WTC11 (cell line): ENCODE results near the gene LRMDA. TPM values are rescaled to one million over a fixed set of nuclear protein-coding genes. Genes with fewer than 3 reads are reported as not detected.

Experiments used
- ATAC-seq: fragments of 200-7000 bp; cut with Tn5 transposase; 2 replicates; pipeline ENCODE4 v1.10.0; 2021; ENCODE audit warnings: mild to moderate bottlenecking, moderate library complexity
- CTCF ChIA-PET: fragments of 300-600 bp; sonication (Branson Sonifier 250); formaldehyde crosslinking; loops from one replicate; lab custom pipeline; 2021; ENCODE audit warnings: antibody characterized with exemption; lab: Charles Lee
- POLR2A ChIA-PET: fragments of 350-600 bp; sonication (Branson Sonifier 250); formaldehyde crosslinking; loops from one replicate; lab custom pipeline; 2021; ENCODE audit warnings: antibody characterized with exemption; lab: Charles Lee
- DNase-seq: peaks from one replicate; pipeline ENCODE4 v3.0.0; 2021; ENCODE audit warnings: low spot score
- H3K27ac Mint-ChIP-seq: 2 replicates; pipeline ENCODE4 v1.8.0; 2021; ENCODE audit warnings: mixed read lengths
- H3K27me3 Mint-ChIP-seq: 2 replicates; pipeline ENCODE4 v1.8.0; 2021; ENCODE audit warnings: low read depth, mild to moderate bottlenecking, moderate library complexity, mixed read lengths
- H3K36me3 Mint-ChIP-seq: 2 replicates; pipeline ENCODE4 v1.8.0; 2021; ENCODE audit warnings: mixed read lengths
- H3K4me1 Mint-ChIP-seq: 2 replicates; pipeline ENCODE4 v1.8.0; 2022; ENCODE audit warnings: mixed read lengths
- H3K4me3 Mint-ChIP-seq: 2 replicates; pipeline ENCODE4 v1.8.0; 2021; ENCODE audit warnings: mild to moderate bottlenecking, moderate library complexity, mixed read lengths
- H3K9me3 Mint-ChIP-seq: 2 replicates; pipeline ENCODE4 v1.8.0; 2021; ENCODE audit warnings: mixed read lengths
- HMGA2 ChIP-seq: fragments of 250-450 bp; sonication (Bioruptor Pico); IDR thresholded peaks from 2 replicates; pipeline ENCODE4 v1.4.0; 2021; ENCODE audit warnings: mild to moderate bottlenecking, moderate library complexity
- JUN ChIP-seq: sonication (generic); formaldehyde crosslinking; IDR thresholded peaks from 2 replicates; pipeline ENCODE4 v1.8.0; 2023; ENCODE audit warnings: mild to moderate bottlenecking, missing genetic modification reagents
- MXD4 ChIP-seq: fragments of 250-450 bp; sonication (Bioruptor Pico); IDR thresholded peaks from 2 replicates; pipeline ENCODE4 v1.8.0; 2021; ENCODE audit warnings: mild to moderate bottlenecking, moderate library complexity, borderline replicate concordance
- NFYB ChIP-seq: sonication (generic); formaldehyde crosslinking; conservative IDR thresholded peaks from 2 replicates; pipeline ENCODE4 v1.8.0; 2022; ENCODE audit warnings: low read depth, missing genetic modification reagents
- NR2C2 ChIP-seq: sonication (generic); formaldehyde crosslinking; IDR thresholded peaks from 2 replicates; pipeline ENCODE4 v1.8.0; 2022; ENCODE audit warnings: mild to moderate bottlenecking, missing genetic modification reagents
- SP1 ChIP-seq: sonication (generic); formaldehyde crosslinking; conservative IDR thresholded peaks from 2 replicates; pipeline ENCODE4 v1.8.1; 2022; ENCODE audit warnings: missing genetic modification reagents
- TEAD1 ChIP-seq: sonication (generic); formaldehyde crosslinking; IDR thresholded peaks from 2 replicates; pipeline ENCODE4 v1.8.0; 2022; ENCODE audit warnings: mild to moderate bottlenecking, missing genetic modification reagents
- ZBTB21 ChIP-seq: sonication (generic); formaldehyde crosslinking; IDR thresholded peaks from 2 replicates; pipeline ENCODE4 v1.8.1; 2023; ENCODE audit warnings: mild to moderate bottlenecking, missing genetic modification reagents, borderline replicate concordance
- total RNA-seq: library from RNA; stranded (reverse); gene quantifications from 3 replicates; pipeline ENCODE4 v1.2.3, GENCODE V29; 2021
- TF ChIP-seq, protein P1 (sequence below): sonication (generic); formaldehyde crosslinking; IDR thresholded peaks from 2 replicates; pipeline ENCODE4 v1.8.0; 2022; ENCODE audit warnings: missing genetic modification reagents
- TF ChIP-seq, protein P2 (sequence below): sonication (generic); formaldehyde crosslinking; IDR thresholded peaks from 2 replicates; pipeline ENCODE4 v1.8.0; 2022; ENCODE audit warnings: mild to moderate bottlenecking, missing genetic modification reagents
- TF ChIP-seq, protein P3 (sequence below): sonication (generic); formaldehyde crosslinking; IDR thresholded peaks from 2 replicates; pipeline ENCODE4 v1.8.0; 2022; ENCODE audit warnings: mild to moderate bottlenecking, missing genetic modification reagents
- TF ChIP-seq, protein P4 (sequence below): fragments of 250-450 bp; sonication (Bioruptor Pico); IDR thresholded peaks from 2 replicates; pipeline ENCODE4 v1.9.0; 2021; ENCODE audit warnings: mild to moderate bottlenecking, borderline replicate concordance
- TF ChIP-seq, protein P5 (sequence below): sonication (generic); formaldehyde crosslinking; IDR thresholded peaks from 2 replicates; pipeline ENCODE4 v1.8.1; 2023; ENCODE audit warnings: mild to moderate bottlenecking, missing genetic modification reagents, moderate library complexity

Gene LRMDA
- total RNA-seq, 1 experiment from 2014 or later, result 0.92 TPM

DNA sequence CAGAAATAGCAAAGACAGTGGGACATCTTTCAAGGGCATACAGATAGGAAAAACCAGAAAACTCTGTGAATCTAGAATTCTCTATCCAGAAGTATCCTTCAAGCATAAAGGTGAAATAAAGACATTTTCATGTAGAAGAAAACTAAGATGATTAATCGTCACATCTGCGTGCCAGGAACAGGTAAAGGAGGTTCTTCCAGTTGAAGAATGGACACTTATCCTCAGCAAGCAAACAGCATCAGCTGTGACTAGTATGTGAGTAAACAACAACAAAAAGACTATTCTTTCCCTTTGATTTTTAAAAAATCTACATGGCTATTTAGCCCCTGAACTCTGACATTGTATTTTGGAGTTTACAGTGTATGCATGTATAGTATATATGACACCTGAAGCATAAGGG is 124.9 kb downstream of the LRMDA start:
- CTCF ChIA-PET, result no interaction called here
- H3K27me3 Mint-ChIP-seq, result no peaks in the 10 kb centered on the region; the same call in 1 of the 2 replicates
- H3K36me3 Mint-ChIP-seq, result peaks cover 8% of the 10 kb centered on the region
- no peak for ATAC-seq
- H3K4me1 Mint-ChIP-seq, result no peaks in the 10 kb centered on the region
- no peak for DNase-seq
- no peak for TF ChIP-seq TEAD1
- TF ChIP-seq, all 79 proteins: peak for 0
- no peak overlapping the region for H3K4me3 Mint-ChIP-seq
- POLR2A ChIA-PET, result no interaction called here
- peaks cover 25% of the 10 kb centered on the region for H3K9me3 Mint-ChIP-seq
- H3K27ac Mint-ChIP-seq, result no peak overlapping the region

DNA sequence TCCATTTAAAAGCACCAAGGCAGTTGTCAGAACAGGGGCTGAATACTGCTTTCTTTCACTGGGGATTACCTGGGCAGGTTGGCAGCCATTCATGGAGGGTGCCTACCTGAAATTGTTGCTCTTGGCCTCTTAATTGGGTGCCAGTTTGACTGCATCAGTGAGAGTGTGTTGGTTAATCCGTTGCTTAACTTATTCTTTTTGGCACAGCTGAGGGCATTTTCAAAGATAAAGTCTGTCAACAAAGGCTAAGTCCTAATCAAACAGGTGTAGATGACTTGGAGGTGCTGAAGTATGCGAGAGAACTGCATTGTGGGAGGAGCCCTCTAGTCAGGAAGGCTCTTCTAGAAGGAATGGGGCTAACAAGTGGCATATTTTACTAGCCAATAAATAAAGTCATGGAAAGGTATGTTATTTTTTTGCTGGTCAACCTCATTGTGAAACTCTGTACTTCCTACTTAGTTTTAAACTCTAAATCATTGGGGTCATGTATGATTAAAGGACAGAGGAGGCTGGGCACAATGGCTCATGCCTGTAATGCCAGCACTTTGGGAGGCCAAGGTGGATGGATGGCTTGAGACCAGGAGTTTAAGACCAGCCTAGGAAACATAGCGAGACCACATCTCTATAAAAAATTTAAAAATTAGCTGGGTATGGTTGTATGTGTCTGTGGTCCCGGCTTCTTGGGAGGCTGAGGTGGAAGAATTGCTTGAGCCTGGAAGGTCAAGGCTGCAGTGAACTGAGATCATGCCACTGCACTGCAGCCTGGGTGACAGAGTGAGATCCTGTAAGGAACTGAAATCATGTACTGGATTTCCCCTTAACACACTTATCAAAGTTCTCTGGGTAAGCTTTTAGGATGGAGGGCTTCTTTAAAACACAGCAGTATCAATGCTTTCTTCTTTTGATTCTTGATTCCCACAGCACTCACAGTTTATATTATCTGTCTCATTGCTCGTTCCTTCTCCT is 134.1 kb downstream of the LRMDA start:
- H3K27me3 Mint-ChIP-seq, result peaks cover 24% of the 10 kb centered on the region
- no peak overlapping the region for H3K4me3 Mint-ChIP-seq
- DNase-seq (no peak), ATAC-seq (no peak)
- H3K4me1 Mint-ChIP-seq, result no peaks in the 10 kb centered on the region
- ChIA-PET CTCF (interaction anchor here (1.1 kb wide), 1 partner anchor 28 kb away, joined by 3 read pairs; no protein-coding TSS in a partner anchor), POLR2A (no interaction called here)
- H3K9me3 Mint-ChIP-seq, result peaks cover 61% of the 10 kb centered on the region
- H3K27ac Mint-ChIP-seq, result no peak overlapping the region
- TF ChIP-seq, protein P1, sequence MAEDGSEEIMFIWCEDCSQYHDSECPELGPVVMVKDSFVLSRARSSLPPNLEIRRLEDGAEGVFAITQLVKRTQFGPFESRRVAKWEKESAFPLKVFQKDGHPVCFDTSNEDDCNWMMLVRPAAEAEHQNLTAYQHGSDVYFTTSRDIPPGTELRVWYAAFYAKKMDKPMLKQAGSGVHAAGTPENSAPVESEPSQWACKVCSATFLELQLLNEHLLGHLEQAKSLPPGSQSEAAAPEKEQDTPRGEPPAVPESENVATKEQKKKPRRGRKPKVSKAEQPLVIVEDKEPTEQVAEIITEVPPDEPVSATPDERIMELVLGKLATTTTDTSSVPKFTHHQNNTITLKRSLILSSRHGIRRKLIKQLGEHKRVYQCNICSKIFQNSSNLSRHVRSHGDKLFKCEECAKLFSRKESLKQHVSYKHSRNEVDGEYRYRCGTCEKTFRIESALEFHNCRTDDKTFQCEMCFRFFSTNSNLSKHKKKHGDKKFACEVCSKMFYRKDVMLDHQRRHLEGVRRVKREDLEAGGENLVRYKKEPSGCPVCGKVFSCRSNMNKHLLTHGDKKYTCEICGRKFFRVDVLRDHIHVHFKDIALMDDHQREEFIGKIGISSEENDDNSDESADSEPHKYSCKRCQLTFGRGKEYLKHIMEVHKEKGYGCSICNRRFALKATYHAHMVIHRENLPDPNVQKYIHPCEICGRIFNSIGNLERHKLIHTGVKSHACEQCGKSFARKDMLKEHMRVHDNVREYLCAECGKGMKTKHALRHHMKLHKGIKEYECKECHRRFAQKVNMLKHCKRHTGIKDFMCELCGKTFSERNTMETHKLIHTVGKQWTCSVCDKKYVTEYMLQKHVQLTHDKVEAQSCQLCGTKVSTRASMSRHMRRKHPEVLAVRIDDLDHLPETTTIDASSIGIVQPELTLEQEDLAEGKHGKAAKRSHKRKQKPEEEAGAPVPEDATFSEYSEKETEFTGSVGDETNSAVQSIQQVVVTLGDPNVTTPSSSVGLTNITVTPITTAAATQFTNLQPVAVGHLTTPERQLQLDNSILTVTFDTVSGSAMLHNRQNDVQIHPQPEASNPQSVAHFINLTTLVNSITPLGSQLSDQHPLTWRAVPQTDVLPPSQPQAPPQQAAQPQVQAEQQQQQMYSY (CRISPR knock-in tag), result no peak
- TF ChIP-seq, protein P2, sequence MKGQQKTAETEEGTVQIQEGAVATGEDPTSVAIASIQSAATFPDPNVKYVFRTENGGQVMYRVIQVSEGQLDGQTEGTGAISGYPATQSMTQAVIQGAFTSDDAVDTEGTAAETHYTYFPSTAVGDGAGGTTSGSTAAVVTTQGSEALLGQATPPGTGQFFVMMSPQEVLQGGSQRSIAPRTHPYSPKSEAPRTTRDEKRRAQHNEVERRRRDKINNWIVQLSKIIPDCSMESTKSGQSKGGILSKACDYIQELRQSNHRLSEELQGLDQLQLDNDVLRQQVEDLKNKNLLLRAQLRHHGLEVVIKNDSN (CRISPR knock-in tag), result no peak
- TF ChIP-seq, protein P3, sequence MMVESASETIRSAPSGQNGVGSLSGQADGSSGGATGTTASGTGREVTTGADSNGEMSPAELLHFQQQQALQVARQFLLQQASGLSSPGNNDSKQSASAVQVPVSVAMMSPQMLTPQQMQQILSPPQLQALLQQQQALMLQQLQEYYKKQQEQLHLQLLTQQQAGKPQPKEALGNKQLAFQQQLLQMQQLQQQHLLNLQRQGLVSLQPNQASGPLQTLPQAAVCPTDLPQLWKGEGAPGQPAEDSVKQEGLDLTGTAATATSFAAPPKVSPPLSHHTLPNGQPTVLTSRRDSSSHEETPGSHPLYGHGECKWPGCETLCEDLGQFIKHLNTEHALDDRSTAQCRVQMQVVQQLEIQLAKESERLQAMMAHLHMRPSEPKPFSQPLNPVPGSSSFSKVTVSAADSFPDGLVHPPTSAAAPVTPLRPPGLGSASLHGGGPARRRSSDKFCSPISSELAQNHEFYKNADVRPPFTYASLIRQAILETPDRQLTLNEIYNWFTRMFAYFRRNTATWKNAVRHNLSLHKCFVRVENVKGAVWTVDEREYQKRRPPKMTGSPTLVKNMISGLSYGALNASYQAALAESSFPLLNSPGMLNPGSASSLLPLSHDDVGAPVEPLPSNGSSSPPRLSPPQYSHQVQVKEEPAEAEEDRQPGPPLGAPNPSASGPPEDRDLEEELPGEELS (CRISPR knock-in tag), result no peak
- no peak for TF ChIP-seq NFYB (CRISPR knock-in tag)
- peaks cover 44% of the 10 kb centered on the region for H3K36me3 Mint-ChIP-seq

DNA sequence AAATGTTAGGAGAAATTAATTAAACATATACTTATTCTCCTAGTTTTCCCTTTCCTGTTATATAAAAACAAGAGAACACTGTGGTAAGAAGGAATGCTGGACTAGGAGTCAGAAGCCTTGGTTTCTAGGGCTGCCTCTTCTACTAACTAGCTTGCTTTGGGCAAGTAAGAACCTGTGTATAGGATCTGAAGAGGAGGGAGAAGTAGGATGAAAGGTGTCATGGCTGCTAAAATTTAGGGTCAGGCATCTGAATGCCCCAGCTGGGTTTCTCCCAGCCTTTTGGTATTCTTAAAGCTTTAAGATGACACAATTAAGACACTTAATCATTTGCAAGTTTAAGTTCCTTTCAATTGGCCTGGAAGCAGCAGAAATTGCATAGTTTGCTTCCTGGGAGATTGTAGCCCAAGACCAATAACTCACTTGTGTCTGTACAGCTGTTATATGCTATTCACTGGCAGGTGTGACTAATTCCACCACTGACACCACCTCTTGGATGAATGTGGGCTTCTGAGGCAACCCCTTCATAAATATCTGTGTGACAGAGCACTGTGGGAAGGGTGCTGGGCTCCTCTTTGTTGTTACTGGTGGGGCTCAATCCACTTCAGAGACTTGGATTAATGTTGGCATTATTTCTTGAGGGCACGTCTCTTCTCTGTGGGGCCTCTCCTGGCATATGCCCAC is 137.2 kb downstream of the LRMDA start:
- ATAC-seq, result no peak
- TF ChIP-seq ZBTB21 (CRISPR knock-in tag), result no peak
- TF ChIP-seq HMGA2 (CRISPR knock-in tag), result no peak
- no peak for TF ChIP-seq SP1 (CRISPR knock-in tag)
- TF ChIP-seq NR2C2, result no peak
- TF ChIP-seq, protein P4, sequence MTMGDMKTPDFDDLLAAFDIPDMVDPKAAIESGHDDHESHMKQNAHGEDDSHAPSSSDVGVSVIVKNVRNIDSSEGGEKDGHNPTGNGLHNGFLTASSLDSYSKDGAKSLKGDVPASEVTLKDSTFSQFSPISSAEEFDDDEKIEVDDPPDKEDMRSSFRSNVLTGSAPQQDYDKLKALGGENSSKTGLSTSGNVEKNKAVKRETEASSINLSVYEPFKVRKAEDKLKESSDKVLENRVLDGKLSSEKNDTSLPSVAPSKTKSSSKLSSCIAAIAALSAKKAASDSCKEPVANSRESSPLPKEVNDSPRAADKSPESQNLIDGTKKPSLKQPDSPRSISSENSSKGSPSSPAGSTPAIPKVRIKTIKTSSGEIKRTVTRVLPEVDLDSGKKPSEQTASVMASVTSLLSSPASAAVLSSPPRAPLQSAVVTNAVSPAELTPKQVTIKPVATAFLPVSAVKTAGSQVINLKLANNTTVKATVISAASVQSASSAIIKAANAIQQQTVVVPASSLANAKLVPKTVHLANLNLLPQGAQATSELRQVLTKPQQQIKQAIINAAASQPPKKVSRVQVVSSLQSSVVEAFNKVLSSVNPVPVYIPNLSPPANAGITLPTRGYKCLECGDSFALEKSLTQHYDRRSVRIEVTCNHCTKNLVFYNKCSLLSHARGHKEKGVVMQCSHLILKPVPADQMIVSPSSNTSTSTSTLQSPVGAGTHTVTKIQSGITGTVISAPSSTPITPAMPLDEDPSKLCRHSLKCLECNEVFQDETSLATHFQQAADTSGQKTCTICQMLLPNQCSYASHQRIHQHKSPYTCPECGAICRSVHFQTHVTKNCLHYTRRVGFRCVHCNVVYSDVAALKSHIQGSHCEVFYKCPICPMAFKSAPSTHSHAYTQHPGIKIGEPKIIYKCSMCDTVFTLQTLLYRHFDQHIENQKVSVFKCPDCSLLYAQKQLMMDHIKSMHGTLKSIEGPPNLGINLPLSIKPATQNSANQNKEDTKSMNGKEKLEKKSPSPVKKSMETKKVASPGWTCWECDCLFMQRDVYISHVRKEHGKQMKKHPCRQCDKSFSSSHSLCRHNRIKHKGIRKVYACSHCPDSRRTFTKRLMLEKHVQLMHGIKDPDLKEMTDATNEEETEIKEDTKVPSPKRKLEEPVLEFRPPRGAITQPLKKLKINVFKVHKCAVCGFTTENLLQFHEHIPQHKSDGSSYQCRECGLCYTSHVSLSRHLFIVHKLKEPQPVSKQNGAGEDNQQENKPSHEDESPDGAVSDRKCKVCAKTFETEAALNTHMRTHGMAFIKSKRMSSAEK (CRISPR knock-in tag), result no peak
- TF ChIP-seq, protein P5, sequence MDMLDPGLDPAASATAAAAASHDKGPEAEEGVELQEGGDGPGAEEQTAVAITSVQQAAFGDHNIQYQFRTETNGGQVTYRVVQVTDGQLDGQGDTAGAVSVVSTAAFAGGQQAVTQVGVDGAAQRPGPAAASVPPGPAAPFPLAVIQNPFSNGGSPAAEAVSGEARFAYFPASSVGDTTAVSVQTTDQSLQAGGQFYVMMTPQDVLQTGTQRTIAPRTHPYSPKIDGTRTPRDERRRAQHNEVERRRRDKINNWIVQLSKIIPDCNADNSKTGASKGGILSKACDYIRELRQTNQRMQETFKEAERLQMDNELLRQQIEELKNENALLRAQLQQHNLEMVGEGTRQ (CRISPR knock-in tag), result no peak
- no peak for TF ChIP-seq JUN
- no peak for TF ChIP-seq TEAD1
- TF ChIP-seq MXD4 (CRISPR knock-in tag), result no peak
- peaks cover 65% of the 10 kb centered on the region for H3K9me3 Mint-ChIP-seq
- H3K4me3 Mint-ChIP-seq, result no peak overlapping the region
- CTCF ChIA-PET, result interaction anchor here (1.9 kb wide), 1 partner anchor 25 kb away, joined by 6 read pairs; no protein-coding TSS in a partner anchor
- POLR2A ChIA-PET, result no interaction called here
- H3K27me3 Mint-ChIP-seq, result peaks cover 26% of the 10 kb centered on the region
- no peak overlapping the region for H3K27ac Mint-ChIP-seq
- no peak for DNase-seq
- no peaks in the 10 kb centered on the region for H3K4me1 Mint-ChIP-seq
- peaks cover 46% of the 10 kb centered on the region for H3K36me3 Mint-ChIP-seq
